GM18861 (cell line): ENCODE data around the gene FAM53B.
A peak's percentile ranks its signal among the peaks of the same experiment; 100 is the strongest.
"Not testable (repeated sequence)": the region's sequence is repeated elsewhere in the genome, so short reads cannot be mapped to it uniquely, and the experiment has no call there.

Source experiments
- ATAC-seq: cut with Tn5 transposase; IDR thresholded peaks from one replicate; pipeline ENCODE4 v1.9.1; 2021; ENCODE audit not compliant: unreplicated experiment

Gene FAM53B

DNA sequence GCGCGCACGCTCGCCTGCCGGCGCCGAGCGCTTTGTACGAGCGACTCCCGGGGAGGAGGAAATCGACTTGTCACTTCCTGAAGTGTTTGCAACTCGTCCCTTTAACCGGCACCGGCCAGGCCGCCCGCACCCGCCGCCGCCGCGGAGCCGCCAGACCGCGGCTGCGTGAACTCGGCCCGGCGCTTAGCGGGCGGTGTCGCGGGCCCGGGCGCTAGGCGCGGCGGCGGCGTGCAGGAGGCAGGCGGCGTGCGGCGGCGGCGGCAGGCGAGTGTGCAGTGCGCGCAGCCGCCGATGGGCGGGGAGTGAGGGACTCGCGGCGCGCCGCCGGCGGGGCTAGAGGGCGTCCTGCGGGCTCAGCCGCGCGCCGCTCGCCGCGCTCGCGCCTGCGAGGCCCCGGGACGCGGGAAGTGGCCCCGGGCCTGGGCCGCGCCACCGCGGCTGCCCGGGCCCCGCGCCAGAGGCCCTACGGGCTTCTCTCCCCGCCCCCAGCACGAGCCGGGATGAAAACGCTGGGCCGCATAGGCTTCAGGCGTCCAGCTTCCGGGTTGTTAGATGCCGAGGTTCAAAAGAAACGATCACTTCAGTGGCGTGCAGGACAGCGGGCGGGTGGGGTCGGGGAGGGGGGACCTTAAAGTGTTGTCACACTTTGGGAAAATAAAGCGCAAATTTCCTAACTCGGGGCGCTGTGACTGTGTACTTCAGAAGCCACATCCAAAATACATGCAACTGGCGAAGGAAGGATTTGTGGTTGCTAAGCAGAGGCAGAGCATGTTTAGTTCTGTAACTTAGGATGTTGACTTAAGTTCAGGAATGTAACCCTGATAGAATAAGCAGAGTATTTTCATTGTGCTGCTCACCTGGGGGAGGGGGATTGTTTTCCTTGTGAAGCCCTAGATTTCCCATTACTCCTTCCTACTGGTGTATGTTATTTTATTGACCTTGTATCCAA is at the start of gene FAM53B:
TSS of gene FAM53B (minus strand) at position 277 of the 949 bp plus-strand sequence. CDS start 37,665 bp downstream, outside the sequence.
- peak; percentile 63 for ATAC-seq

DNA sequence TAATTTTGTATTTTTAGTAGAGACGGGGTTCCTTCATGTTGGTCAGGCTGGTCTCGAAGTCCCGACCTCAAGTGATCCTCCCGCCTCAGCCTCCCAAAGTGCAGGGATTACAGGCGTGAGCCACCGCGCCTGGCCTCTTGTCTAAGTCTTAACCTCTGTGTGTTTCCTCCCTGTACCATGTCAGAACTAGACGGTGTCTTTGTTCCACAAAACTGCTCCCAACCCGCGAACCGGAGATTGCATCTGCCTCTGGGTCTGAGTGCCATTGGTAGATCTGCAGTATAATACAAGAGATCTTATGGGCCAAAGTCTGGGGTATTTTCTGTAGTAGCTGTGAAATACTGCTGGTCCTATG is 48.8 kb upstream of the FAM53B start:
- ATAC-seq, result no peak

- ATAC-seq, result peak; percentile 91
Observed at GRCh38 chr10:124791547-124792348, 47.6 kb upstream of the FAM53B start, which contains the start of gene EEF1AKMT2. TSS of gene EEF1AKMT2 (minus strand) at chr10:124791887. CDS start at chr10:124791833, 54 bp downstream.

GRCh38 chr10:124782900-124783299 is 38.7 kb upstream of the FAM53B start:
- not testable (repeated sequence) for ATAC-seq

- ATAC-seq, result no peak
Observed at GRCh38 chr10:124768791-124769190, 24.6 kb upstream of the FAM53B start.

- ATAC-seq, result no peak
Observed at GRCh38 chr10:124765256-124765655, 21.1 kb upstream of the FAM53B start.

DNA sequence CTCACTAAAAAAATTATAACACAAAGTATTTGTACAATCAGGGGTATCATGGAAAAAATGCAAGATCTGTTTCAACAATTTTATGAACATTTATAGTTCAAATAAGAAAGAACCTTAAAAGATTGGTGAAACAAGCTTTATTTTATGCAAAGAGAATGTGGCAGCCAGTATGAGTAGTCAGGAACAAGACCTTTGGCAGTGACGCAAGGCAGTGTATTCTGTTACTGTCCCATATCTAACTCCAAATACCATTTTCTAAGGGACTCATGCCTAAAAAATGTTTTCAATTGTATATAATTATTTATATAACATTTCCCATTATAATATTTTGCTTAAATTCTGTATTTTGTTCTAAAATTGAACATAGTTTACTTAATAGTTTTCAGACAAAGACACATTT is 19.1 kb upstream of the FAM53B start:
- no peak for ATAC-seq

DNA sequence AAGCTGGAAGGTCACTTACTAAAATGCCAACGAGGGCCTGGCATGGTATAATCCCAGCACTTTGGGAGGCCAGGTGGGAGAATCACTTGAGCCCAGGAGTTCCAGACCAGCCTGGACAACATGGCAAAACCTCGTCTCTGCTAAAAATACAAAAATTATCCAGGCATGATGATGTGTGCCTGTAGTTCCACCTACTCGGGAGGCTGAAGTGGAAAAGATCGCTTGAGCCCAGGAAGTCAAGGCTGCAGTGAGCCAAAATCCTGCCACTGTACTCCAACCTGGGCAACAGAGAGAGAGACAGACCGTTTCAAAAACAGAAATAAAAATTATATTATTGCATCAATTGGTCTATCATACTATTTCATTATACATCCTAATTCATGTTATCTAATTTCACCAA is 18.1 kb upstream of the FAM53B start:
- ATAC-seq, result no peak

- ATAC-seq, result no peak
Observed at GRCh38 chr10:124756156-124756903, 12.2 kb upstream of the FAM53B start.

DNA sequence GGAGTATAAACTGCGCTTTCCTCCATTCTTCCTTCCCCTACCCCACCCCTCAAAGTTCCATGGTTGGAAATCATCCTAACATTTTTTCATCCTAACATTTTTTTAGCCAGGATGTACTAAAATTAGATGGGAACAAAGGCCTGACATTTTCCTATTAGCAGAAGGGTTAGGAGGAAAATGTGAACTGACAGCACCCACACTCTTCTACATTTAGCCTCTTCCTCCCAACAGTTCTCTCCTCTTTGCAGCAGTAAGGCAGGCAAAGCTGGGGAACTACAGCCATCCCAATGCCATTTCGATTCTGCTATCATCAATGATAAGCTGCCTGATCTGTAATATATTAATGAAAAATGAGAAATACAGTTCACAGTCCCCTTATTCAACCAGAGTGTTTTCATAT is 11.4 kb upstream of the FAM53B start:
- ATAC-seq, result no peak

DNA sequence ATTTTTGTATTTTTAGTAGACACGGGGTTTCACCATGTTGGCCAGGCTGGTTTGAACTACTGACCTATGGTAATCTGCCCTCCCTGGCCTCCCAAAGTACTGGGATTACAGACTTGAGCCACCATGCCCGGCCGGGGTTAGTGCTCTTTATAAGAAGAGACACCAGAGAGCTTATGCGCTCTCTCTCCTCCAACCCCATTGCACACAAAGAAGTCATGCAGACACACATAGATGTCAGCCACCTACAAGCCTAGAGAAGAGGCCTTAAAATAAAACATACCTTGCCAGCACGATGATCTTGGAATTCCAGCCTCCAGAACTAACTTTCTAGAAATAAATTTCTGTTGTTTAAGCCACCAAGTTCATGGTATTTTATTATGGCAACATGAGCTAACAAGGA is 10.0 kb upstream of the FAM53B start:
- ATAC-seq, result no peak

DNA sequence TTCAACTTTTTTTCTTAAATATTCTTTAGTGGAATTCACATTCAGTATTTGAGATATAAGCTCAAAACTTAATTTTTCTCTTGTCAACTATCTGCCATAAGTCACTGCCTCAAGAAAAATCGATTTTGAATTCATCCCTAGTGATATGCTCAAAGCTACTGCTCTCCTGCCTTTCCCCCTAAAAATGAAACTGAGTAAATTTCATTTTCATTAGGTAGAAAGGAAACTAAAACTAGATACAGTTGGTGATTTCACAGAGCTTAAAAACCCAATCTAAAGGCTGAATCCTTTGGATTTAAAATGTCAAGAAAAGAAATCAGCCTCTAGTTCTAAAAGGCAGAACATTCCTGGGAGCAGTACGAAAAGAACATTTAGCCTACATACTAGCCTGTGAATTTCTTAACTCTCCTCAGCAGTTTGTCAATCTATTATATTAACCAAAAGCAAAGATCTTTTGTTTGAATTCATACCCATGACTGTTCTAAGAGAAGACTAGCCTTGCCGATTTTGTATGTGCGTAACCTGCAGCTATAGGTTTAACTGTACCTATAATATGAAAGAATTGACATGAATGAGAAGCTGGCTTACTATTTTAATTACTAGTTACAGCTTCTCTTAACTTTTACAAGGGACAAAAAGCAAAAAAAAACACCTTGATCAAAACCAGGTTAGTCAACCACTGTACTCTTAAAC is 4.9 kb upstream of the FAM53B start:
- ATAC-seq, result no peak

GRCh38 chr10:124748166-124748565 is 4.0 kb upstream of the FAM53B start:
- no peak for ATAC-seq

DNA sequence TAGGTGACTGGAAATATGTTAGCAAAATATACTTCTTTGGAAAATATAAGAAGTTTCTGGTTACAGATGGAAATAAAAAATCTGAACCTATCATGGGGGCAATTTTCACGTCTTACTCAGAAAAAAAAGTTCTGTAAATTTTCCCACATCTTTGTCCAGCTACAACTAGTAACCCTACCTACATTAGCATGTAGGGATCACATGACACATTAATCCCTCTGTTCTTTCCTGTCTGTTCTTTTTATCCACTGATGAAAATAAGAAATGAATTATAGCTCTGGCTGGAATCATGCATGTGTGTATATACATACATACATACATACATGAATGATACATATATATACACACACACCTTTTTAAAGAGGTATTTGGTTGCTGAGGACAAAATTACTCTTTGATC is 3.6 kb upstream of the FAM53B start:
- ATAC-seq, result no peak

DNA sequence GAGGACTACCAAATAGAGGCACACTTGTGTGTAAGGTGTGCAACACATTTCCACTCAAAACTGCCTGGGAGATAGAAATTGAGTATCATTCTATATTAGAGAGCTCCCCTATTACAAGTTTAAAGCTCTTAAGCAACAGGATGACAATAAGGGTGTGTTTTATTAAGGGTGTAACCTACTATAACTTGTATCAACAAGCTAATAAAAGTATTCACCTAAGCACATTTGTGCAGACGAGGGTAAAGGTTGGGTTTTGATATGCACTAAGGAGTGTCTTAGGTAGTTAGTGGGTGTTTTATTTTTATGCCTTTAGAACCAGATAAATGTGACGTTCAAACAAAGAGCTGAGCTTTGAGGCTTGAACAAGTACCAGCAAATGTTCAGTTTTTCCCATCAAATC is 2.8 kb upstream of the FAM53B start:
- ATAC-seq, result no peak

GRCh38 chr10:124746447-124746846 is 2.3 kb upstream of the FAM53B start:
- not testable (repeated sequence) for ATAC-seq

DNA sequence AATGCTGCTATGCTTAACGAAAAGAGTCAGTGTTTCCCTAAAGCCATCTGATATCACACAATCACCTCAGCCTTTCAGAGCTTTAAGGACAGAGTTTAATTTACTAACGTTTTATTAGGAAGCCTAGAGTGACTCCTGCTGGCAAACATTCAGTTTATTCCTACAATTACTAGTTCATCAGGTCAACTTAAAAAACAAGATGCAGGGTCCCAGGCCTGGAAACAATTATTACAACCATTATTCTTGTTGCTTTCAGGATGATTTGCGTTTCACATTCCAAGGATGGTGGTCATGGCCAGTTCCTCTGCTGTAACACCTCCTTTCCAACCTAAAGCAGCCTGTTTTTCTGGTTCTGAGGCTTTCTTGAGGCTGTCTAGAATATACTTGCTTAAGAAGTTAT is 1.5 kb upstream of the FAM53B start:
- no peak for ATAC-seq

DNA sequence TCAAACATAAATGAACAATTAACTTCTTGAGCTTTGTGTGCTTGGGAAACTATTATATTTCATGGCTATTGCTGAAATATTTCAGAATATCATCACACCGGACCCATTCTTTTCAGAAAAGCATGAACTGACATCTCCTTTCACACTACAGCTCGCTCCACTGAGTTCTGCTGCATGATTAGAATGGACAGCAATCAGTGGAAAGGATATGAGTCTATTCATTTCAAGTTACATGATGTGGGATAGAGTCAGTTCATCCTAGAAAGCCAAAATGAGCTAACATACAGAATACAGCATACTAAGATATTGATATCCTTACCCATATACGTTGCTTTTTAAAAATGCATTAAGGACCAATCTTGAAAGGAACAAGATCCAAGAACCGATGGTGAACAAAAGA is 1.1 kb upstream of the FAM53B start:
- ATAC-seq, result no peak

GRCh38 chr10:124743191-124744101 is 732 bp downstream of the FAM53B start:
- no peak for ATAC-seq
